Epithelial cell of esophagus (primary cell): ENCODE data around the gene RAB1B.
"Not testable (repeated sequence)": the region's sequence is repeated elsewhere in the genome, so short reads cannot be mapped to it uniquely, and the experiment has no call there.

Experiments used
- DNase-seq: peaks from one replicate; pipeline ENCODE4 v3.0.0; 2010; ENCODE audit warnings: low read depth
- H3K4me3 ChIP-seq: 2 replicates; pipeline ENCODE4 v1.5.1; 2011; ENCODE audit warnings: mild to moderate bottlenecking, low read length, control low read depth
- TF ChIP-seq, protein P1 (sequence below): IDR thresholded peaks from 2 replicates; pipeline ENCODE4 v1.5.1; 2011; ENCODE audit warnings: low read depth, mild to moderate bottlenecking, low read length, control low read depth, inconsistent platforms; ENCODE audit not compliant: insufficient read depth; ENCODE audit errors: missing control alignments

RAB1B gene

DNA sequence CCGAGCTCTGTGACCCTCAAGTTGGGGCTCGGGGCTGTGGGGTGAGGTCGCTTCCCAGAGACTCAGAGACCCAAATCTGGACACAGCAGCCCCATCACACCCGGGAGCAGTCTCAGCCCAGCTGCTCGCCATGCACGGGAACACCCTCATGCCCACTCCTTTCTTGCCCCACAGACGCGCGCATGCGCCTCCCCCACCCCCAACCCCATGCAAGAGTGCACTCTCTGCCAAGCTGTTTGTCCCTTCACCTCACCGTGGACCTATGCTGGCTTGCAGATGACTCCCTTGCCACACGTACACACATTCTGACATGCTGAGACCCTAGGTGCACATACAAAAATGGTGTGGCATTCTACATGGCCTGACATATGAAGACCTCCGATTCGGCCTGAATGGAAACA is 48.9 kb downstream of the RAB1B start:
- TF ChIP-seq, protein P1, sequence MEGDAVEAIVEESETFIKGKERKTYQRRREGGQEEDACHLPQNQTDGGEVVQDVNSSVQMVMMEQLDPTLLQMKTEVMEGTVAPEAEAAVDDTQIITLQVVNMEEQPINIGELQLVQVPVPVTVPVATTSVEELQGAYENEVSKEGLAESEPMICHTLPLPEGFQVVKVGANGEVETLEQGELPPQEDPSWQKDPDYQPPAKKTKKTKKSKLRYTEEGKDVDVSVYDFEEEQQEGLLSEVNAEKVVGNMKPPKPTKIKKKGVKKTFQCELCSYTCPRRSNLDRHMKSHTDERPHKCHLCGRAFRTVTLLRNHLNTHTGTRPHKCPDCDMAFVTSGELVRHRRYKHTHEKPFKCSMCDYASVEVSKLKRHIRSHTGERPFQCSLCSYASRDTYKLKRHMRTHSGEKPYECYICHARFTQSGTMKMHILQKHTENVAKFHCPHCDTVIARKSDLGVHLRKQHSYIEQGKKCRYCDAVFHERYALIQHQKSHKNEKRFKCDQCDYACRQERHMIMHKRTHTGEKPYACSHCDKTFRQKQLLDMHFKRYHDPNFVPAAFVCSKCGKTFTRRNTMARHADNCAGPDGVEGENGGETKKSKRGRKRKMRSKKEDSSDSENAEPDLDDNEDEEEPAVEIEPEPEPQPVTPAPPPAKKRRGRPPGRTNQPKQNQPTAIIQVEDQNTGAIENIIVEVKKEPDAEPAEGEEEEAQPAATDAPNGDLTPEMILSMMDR: no peak
- DNase-seq: no peak
- H3K4me3 ChIP-seq: no peak overlapping the region

DNA sequence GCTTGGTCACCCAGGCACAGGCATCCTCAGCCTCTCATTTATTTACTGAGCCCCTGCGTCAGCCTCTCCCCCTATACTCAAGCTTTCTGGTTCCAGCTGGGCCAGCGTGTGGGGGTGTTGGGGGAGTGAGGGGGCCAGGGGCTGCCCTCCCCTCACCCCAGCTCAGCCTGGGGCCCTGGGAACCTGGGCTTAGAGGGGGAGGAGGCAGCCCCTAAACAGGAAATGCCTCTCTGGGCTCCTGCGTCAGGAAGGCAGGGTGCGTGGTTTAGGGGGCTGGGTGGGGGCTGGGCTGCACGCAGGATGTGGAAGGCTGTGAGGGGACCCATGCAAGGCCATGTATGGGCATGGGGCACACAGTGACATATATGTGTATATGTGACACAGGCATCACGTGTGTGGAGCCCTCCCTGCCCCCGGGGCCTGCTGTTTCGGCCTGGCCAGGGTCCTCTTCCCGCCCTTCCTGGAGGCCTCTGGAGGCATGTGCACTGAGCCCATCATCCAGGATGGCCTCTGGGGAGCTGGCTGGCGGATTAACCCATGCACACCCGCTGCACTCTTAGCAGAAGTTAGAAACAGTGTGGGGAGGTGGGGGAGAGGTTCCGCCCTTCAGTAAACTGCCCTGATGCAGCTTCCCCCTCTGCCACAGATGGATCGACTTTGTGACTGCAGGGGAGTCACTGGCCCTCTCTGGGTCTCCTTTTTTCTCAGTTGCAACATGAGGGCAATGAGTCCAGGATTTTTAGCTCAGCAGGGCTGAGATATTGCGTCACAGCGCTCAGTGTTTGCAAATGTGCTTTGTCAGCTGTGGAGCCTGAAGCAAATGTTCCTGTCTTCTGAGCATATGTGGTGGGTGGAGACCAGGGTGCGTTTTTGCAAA is 49.5 kb downstream of the RAB1B start:
- no peak overlapping the region for H3K4me3 ChIP-seq
- TF ChIP-seq, protein P1: no peak

DNA sequence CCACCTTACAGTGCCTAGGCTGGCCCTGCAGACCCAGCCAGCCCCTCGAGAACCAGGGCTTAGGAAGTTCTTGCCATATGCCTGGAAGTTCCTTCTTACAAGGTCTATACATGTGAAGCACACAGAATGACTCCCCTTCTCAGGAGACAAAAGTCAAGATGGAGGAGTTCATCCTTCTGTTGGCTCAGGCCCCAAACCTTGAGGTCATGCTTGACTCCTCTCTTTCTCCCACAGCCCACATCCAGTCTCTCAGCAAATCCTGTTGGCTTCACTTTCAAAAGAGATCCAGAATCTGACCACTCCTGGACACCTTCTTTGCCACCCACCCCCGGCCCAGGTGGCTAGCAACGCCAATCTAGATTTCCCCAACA is 50.1 kb downstream of the RAB1B start:
- no peak for DNase-seq

More for the DNA sequence above, 49.5 kb downstream of the RAB1B start:
- peak; percentile 79 for DNase-seq

DNA sequence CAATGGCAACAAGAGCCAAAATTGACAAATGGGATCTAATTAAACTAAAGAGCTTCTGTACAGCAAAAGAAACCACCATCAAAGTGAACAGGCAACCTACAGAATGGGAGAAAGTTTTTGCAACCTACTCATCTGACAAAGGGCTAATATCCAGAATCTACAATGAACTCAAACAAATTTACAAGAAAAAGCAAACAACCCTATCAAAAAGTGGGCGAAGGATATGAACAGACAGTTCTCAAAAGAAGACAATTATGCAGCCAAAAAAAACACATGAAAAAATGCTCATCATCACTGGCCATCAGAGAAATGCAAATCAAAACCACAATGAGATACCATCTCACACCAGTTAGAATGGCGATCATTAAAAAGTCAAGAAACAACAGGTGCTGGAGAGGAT is 51.9 kb downstream of the RAB1B start:
- H3K4me3 ChIP-seq, DNase-seq: not testable (repeated sequence)

More for the DNA sequence above, 50.1 kb downstream of the RAB1B start:
- H3K4me3 ChIP-seq: no peak overlapping the region
- TF ChIP-seq, protein P1: no peak

DNA sequence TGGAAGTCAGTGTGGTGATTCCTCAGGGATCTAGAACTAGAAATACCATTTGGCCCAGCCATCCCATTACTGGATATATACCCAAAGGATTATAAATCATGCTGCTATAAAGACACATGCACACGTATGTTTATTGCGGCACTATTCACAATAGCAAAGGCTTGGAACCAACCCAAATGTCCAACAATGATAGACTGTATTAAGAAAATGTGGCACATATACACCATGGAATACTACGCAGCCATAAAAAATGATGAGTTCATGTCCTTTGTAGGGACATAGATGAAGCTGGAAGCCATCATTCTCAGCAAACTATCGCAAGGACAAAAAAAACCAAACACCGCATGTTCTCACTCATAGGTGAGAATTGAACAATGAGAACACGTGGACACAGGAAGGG is 52.3 kb downstream of the RAB1B start:
- not testable (repeated sequence) for H3K4me3 ChIP-seq, DNase-seq

DNA sequence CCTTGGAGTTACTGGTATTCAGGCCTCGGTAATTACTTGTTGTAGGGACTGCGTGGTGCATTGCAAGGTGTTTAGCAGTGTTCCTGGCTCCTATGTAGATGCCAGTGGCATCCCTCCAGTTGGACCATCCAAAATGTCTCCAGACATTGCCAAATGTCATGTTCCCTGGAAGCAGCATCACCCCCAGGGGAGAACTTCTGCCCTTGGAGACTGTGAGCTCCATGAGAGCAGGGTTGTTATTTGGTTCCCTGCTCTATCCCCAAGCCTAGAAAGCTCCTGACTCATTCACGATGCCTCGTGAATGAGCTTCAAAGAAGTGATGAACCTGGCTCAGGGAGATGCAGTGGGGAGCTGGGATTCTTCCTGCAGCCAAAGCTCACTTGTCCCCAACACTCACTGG is 53.2 kb downstream of the RAB1B start:
- H3K4me3 ChIP-seq: no peak overlapping the region
- TF ChIP-seq, protein P1: no peak

DNA sequence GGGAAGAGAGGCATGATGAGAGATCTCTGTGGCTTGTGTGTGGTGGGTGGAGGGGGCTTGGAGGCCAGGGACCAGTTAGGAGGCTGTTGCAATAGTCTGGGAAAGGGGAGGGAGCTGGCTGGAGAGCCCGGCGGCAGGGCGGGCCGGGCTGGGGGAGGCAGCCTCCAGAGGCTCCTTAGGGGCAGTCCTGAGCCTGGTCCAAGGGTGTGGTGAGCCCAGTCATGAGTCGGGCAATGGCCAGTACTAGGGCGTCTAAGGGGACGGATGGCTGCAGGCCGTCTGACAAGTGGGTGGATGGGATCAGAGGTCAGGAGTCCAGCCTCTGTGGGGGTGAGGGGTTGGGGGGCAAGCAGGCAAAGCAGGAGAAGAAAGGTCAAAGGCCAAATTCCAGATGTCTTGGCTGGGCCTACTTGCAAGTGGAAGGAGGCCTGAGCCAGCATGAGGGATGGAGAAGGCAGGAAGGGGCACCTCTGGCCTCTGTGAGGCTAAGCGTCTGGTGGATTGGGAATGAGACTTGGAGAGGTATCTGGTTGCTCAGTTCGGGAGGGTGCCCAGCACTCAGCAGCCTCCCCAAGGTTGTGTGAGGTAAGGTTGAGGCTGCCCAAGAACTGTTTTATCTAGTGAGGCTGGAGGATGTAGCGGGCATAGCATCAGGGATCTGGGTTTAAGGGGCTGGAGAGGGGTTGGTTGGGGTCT is 54.4 kb downstream of the RAB1B start:
- DNase-seq: no peak
- TF ChIP-seq, protein P1: no peak
- no peak overlapping the region for H3K4me3 ChIP-seq

More for the DNA sequence above, 53.2 kb downstream of the RAB1B start:
- DNase-seq: no peak

DNA sequence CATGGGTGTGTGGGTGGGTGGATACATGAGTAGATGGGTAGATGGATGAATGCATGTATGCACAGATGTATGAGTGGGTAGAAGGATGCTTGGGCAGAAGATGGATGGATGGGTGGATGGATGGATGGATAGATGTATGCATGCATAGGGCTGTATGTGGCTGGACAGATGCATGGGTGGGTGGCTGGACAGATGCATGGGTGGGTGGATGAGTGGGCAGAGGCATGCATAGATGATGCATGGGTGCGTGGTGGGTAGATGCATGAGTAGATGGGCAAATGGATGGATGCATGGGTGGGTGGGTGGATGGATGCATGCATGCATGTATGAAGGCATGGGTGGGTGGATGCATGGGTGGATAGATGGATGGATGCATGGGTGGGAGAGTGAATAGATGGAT is 55.2 kb downstream of the RAB1B start:
- DNase-seq: no peak
- H3K4me3 ChIP-seq: no peak overlapping the region
- TF ChIP-seq, protein P1: no peak
